ENCODE data around the gene BBS4.

DNA sequence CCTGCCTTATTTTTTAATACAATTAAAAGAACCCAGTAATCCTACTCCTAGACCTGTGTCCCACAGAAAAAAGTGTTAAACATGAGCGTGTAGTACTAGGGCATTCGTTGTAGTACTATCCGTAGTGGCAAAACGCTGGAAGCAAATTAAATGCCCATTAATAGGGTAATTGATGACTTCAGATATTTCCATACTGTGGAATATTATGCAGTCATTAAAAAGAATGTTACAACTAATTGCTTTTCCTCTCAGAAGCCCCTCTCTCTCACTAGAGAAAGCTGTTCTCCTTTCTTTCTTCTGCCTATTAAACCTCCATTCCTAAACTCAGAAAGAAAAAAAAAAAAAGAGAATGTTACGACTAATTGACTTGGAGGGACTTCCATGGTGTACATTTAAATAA lies 2.7 kb downstream of the BBS4 start:
- TF ChIP-seq EZH2 (IDR thresholded peaks at IDR 0.05; ENCODE audit: low read depth): no peak
- TF ChIP-seq, protein P1, sequence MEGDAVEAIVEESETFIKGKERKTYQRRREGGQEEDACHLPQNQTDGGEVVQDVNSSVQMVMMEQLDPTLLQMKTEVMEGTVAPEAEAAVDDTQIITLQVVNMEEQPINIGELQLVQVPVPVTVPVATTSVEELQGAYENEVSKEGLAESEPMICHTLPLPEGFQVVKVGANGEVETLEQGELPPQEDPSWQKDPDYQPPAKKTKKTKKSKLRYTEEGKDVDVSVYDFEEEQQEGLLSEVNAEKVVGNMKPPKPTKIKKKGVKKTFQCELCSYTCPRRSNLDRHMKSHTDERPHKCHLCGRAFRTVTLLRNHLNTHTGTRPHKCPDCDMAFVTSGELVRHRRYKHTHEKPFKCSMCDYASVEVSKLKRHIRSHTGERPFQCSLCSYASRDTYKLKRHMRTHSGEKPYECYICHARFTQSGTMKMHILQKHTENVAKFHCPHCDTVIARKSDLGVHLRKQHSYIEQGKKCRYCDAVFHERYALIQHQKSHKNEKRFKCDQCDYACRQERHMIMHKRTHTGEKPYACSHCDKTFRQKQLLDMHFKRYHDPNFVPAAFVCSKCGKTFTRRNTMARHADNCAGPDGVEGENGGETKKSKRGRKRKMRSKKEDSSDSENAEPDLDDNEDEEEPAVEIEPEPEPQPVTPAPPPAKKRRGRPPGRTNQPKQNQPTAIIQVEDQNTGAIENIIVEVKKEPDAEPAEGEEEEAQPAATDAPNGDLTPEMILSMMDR (conservative IDR thresholded peaks at IDR 0.05): no peak

Data from PC-9 (cell line).